ENCODE data around the gene TMEM170A.

The TMEM170A gene

DNA sequence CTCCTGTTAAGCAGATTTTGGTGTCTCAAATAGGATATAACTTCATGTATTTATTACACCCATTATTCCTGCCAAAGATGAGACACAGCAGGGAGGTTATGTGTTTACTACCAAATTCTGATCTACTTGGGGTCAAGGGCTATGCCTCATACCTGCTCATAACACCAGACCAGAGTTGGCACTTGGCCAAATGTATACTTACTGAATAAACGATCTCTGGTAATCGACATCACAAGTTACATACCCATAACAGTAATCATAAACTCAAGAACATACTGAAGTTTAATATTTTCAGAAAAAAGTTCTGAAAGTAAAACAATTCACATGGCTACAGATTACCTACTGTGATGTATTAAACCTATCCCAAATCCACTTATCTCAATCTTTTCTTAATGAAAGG lies 2.9 kb downstream of the TMEM170A start:
- Histone ChIP-seq H2AFZ (ENCODE audit: low read depth, low read length) (no peak overlapping the region), H3K79me2 (ENCODE audit: insufficient read depth, low read length) (peaks cover 77% of the 10 kb centered on the region), H3K4me1 (ENCODE audit: insufficient read depth, low read length) (peaks cover 30% of the 10 kb centered on the region), H3K36me3 (ENCODE audit: insufficient read depth, low read length) (peaks cover 6% of the 10 kb centered on the region), H3K4me2 (ENCODE audit: insufficient read depth, low read length) (peak overlapping the region; percentile 86; the same call in 1 of the 2 replicates), H4K20me1 (ENCODE audit: insufficient read depth, low read length) (peaks cover 60% of the 10 kb centered on the region), H3K9me3 (ENCODE audit: insufficient read depth, low read length, severe bottlenecking) (no peaks in the 10 kb centered on the region), H3K27ac (ENCODE audit: low read length) (no peak overlapping the region), H3K9ac (ENCODE audit: low read depth, low read length) (no peak overlapping the region), H3K27me3 (ENCODE audit: insufficient read depth, low read length, poor library complexity) (no peaks in the 10 kb centered on the region), H3K4me3 (ENCODE audit: low read depth in 1 of 2, low read length in 2 of 2) (no peak overlapping the region)
- ATAC-seq (ENCODE audit: insufficient read depth, low read depth): no peak
- no peak for DNase-seq
- TF ChIP-seq EZH2 (IDR thresholded peaks at IDR 0.05; ENCODE audit: borderline replicate concordance, low read depth, low read length, severe bottlenecking): no peak
- TF ChIP-seq CTCF (IDR thresholded peaks at IDR 0.05; ENCODE audit: borderline replicate concordance, extremely low read depth, low read length, poor library complexity, severe bottlenecking): no peak

- peaks cover 30% of the 10 kb centered on the region for H3K4me1 ChIP-seq (ENCODE audit: insufficient read depth, low read length)
- H3K4me2 ChIP-seq (ENCODE audit: insufficient read depth, low read length): no peak overlapping the region
- peaks cover 88% of the 10 kb centered on the region for H3K79me2 ChIP-seq (ENCODE audit: insufficient read depth, low read length)
- no peak overlapping the region for H3K9ac ChIP-seq (ENCODE audit: low read depth, low read length)
- TF ChIP-seq EZH2 (IDR thresholded peaks at IDR 0.05; ENCODE audit: borderline replicate concordance, low read depth, low read length, severe bottlenecking) (no peak), CTCF (IDR thresholded peaks at IDR 0.05; ENCODE audit: borderline replicate concordance, extremely low read depth, low read length, poor library complexity, severe bottlenecking) (no peak)
- H3K9me3 ChIP-seq (ENCODE audit: insufficient read depth, low read length, severe bottlenecking): no peaks in the 10 kb centered on the region
- no peak overlapping the region for H3K4me3 ChIP-seq (ENCODE audit: low read depth in 1 of 2, low read length in 2 of 2)
- no peaks in the 10 kb centered on the region for H3K27me3 ChIP-seq (ENCODE audit: insufficient read depth, low read length, poor library complexity)
- H3K27ac ChIP-seq (ENCODE audit: low read length): no peak overlapping the region
- H2AFZ ChIP-seq (ENCODE audit: low read depth, low read length): no peak overlapping the region
- H3K36me3 ChIP-seq (ENCODE audit: insufficient read depth, low read length): peaks cover 6% of the 10 kb centered on the region
- H4K20me1 ChIP-seq (ENCODE audit: insufficient read depth, low read length): peaks cover 65% of the 10 kb centered on the region
- ATAC-seq (ENCODE audit: insufficient read depth, low read depth) (no peak), DNase-seq (no peak)
Observed at GRCh38 chr16:75460446-75460845, 4.0 kb downstream of the TMEM170A start.

DNA sequence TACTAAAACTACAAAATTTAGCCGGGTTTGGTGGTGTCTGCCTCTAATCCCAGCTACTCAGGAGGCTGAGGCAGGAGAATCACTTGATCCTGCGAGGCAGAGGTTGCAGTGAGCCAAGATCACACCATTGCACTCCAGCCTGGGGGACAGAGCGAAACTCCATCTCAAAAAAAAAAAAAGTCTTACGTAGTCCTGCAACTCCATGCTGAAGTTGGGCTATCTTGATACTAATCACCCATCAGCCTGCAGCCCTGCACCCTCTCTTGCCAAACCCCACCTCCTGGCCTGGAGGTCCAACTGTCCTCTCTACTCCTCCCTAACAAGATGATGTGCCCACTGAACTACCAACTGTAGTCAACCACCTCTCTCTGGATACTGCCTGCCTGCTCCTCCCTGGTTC lies 4.8 kb downstream of the TMEM170A start:
- Histone ChIP-seq H3K36me3 (ENCODE audit: insufficient read depth, low read length) (peaks cover 6% of the 10 kb centered on the region), H4K20me1 (ENCODE audit: insufficient read depth, low read length) (peaks cover 69% of the 10 kb centered on the region), H3K4me2 (ENCODE audit: insufficient read depth, low read length) (no peak overlapping the region), H3K4me3 (ENCODE audit: low read depth in 1 of 2, low read length in 2 of 2) (no peak overlapping the region), H3K9me3 (ENCODE audit: insufficient read depth, low read length, severe bottlenecking) (no peaks in the 10 kb centered on the region), H3K79me2 (ENCODE audit: insufficient read depth, low read length) (peaks cover 95% of the 10 kb centered on the region), H3K9ac (ENCODE audit: low read depth, low read length) (no peak overlapping the region), H3K27me3 (ENCODE audit: insufficient read depth, low read length, poor library complexity) (no peaks in the 10 kb centered on the region), H3K4me1 (ENCODE audit: insufficient read depth, low read length) (peaks cover 27% of the 10 kb centered on the region), H3K27ac (ENCODE audit: low read length) (no peak overlapping the region), H2AFZ (ENCODE audit: low read depth, low read length) (no peak overlapping the region)
- TF ChIP-seq EZH2 (IDR thresholded peaks at IDR 0.05; ENCODE audit: borderline replicate concordance, low read depth, low read length, severe bottlenecking) (no peak), CTCF (IDR thresholded peaks at IDR 0.05; ENCODE audit: borderline replicate concordance, extremely low read depth, low read length, poor library complexity, severe bottlenecking) (no peak)
- no peak for DNase-seq
- no peak for ATAC-seq (ENCODE audit: insufficient read depth, low read depth)

- Histone ChIP-seq H3K27me3 (ENCODE audit: insufficient read depth, low read length, poor library complexity) (no peaks in the 10 kb centered on the region), H4K20me1 (ENCODE audit: insufficient read depth, low read length) (peaks cover 77% of the 10 kb centered on the region)
Observed at GRCh38 chr16:75458439-75458838, 6.0 kb downstream of the TMEM170A start.

More at GRCh38 chr16:75458439-75458838, 6.0 kb downstream of the TMEM170A start:
- no peak for TF ChIP-seq CTCF (IDR thresholded peaks at IDR 0.05; ENCODE audit: borderline replicate concordance, extremely low read depth, low read length, poor library complexity, severe bottlenecking)
- TF ChIP-seq EZH2 (IDR thresholded peaks at IDR 0.05; ENCODE audit: borderline replicate concordance, low read depth, low read length, severe bottlenecking): no peak
- no peak overlapping the region for H3K27ac ChIP-seq (ENCODE audit: low read length)
- H3K36me3 ChIP-seq (ENCODE audit: insufficient read depth, low read length): peaks cover 6% of the 10 kb centered on the region; the same call in 1 of the 2 replicates
- no peak overlapping the region for H2AFZ ChIP-seq (ENCODE audit: low read depth, low read length)
- H3K9me3 ChIP-seq (ENCODE audit: insufficient read depth, low read length, severe bottlenecking): no peaks in the 10 kb centered on the region
- no peak overlapping the region for H3K4me2 ChIP-seq (ENCODE audit: insufficient read depth, low read length)
- ATAC-seq (ENCODE audit: insufficient read depth, low read depth) (no peak), DNase-seq (no peak)
- H3K4me3 ChIP-seq (ENCODE audit: low read depth in 1 of 2, low read length in 2 of 2): no peak overlapping the region
- no peak overlapping the region for H3K9ac ChIP-seq (ENCODE audit: low read depth, low read length)
- H3K79me2 ChIP-seq (ENCODE audit: insufficient read depth, low read length): peaks cover 97% of the 10 kb centered on the region
- peaks cover 23% of the 10 kb centered on the region for H3K4me1 ChIP-seq (ENCODE audit: insufficient read depth, low read length)
